Astrocyte (in vitro differentiated cells and primary cell): ENCODE data around the gene AUNIP. TPM values are rescaled to one million over a fixed set of nuclear protein-coding genes. Genes with fewer than 3 reads are reported as not detected.
A peak's percentile ranks its signal among the peaks of the same experiment; 100 is the strongest.

Source experiments
- DNase-seq: peaks from one replicate; pipeline ENCODE4 v3.0.0-alpha.2; 2010; ENCODE audit warnings: low read depth
- FAIRE-seq: peaks from 2 replicates; lab custom pipeline; 2011; peaks lifted over from hg19 to GRCh38; lab: Jason Lieb, UNC
- H2AFZ ChIP-seq: 2 replicates; pipeline ENCODE4 v1.6.0; 2012; ENCODE audit warnings: low read depth, low read length, inconsistent platforms
- H3K27ac ChIP-seq: 2 replicates; pipeline ENCODE4 v1.5.1; 2011; ENCODE audit warnings: low read depth, low read length, inconsistent platforms
- H3K27me3 ChIP-seq: 2 replicates; pipeline ENCODE4 v1.6.0; 2011; ENCODE audit warnings: low read length, inconsistent platforms; ENCODE audit not compliant: insufficient read depth
- H3K36me3 ChIP-seq: 2 replicates; pipeline ENCODE4 v1.5.1; 2011; ENCODE audit warnings: low read length, inconsistent platforms; ENCODE audit not compliant: insufficient read depth
- H3K4me1 ChIP-seq: 2 replicates; pipeline ENCODE4 v1.5.1; 2011; ENCODE audit warnings: low read length, inconsistent platforms; ENCODE audit not compliant: insufficient read depth
- H3K4me2 ChIP-seq: 2 replicates; pipeline ENCODE4 v1.6.0; 2012; ENCODE audit warnings: low read length, inconsistent platforms
- H3K4me3 ChIP-seq: 2 replicates; pipeline ENCODE4 v1.5.1; 2011; ENCODE audit warnings: low read depth, mild to moderate bottlenecking, low read length, inconsistent platforms; ENCODE audit not compliant: insufficient read depth
- H3K79me2 ChIP-seq: 2 replicates; pipeline ENCODE4 v1.6.0; 2012; ENCODE audit warnings: mild to moderate bottlenecking, low read length, inconsistent platforms; ENCODE audit not compliant: insufficient read depth
- H3K9ac ChIP-seq: 2 replicates; pipeline ENCODE4 v1.6.0; 2012; ENCODE audit warnings: mild to moderate bottlenecking, low read length, inconsistent platforms
- H3K9me3 ChIP-seq: 2 replicates; pipeline ENCODE4 v1.5.1; 2012; ENCODE audit warnings: low read depth, mild to moderate bottlenecking, low read length, inconsistent platforms; ENCODE audit not compliant: insufficient read depth
- H4K20me1 ChIP-seq: 2 replicates; pipeline ENCODE4 v1.6.0; 2012; ENCODE audit warnings: low read length, inconsistent platforms; ENCODE audit not compliant: insufficient read depth
- H3K27ac Mint-ChIP-seq: one replicate; pipeline ENCODE4 v1.8.0; 2021; ENCODE audit warnings: mild to moderate bottlenecking, mixed read lengths; ENCODE audit not compliant: unreplicated experiment
- H3K27me3 Mint-ChIP-seq: one replicate; pipeline ENCODE4 v1.8.0; 2021; ENCODE audit warnings: low read depth, mixed read lengths; ENCODE audit not compliant: unreplicated experiment
- H3K36me3 Mint-ChIP-seq: one replicate; pipeline ENCODE4 v1.8.0; 2021; ENCODE audit warnings: low read depth, mixed read lengths; ENCODE audit not compliant: unreplicated experiment
- H3K4me1 Mint-ChIP-seq: one replicate; pipeline ENCODE4 v1.8.0; 2021; ENCODE audit warnings: low read depth, mixed read lengths; ENCODE audit not compliant: unreplicated experiment
- H3K4me3 Mint-ChIP-seq: one replicate; pipeline ENCODE4 v1.8.0; 2021; ENCODE audit warnings: mild to moderate bottlenecking, moderate library complexity, mixed read lengths; ENCODE audit not compliant: unreplicated experiment
- H3K9me3 Mint-ChIP-seq: one replicate; pipeline ENCODE4 v1.8.0; 2021; ENCODE audit warnings: mild to moderate bottlenecking, mixed read lengths; ENCODE audit not compliant: unreplicated experiment
- EZH2 ChIP-seq: IDR thresholded peaks from 2 replicates; pipeline ENCODE4 v1.6.1; 2012; ENCODE audit warnings: mild to moderate bottlenecking, low read length, inconsistent platforms; ENCODE audit not compliant: insufficient read depth
- total RNA-seq: library from RNA; stranded (reverse); gene quantifications from 2 replicates; pipeline ENCODE4 v1.2.1, GENCODE V29; 2021
- TF ChIP-seq, protein P1 (sequence below): IDR thresholded peaks from 2 replicates; pipeline ENCODE4 v1.5.1; 2011; ENCODE audit warnings: low read depth, mild to moderate bottlenecking, inconsistent platforms, low read length, moderate library complexity; ENCODE audit not compliant: insufficient read depth

AUNIP gene
- total RNA-seq, 1 donor from 2014 or later, result 2.1 TPM

DNA sequence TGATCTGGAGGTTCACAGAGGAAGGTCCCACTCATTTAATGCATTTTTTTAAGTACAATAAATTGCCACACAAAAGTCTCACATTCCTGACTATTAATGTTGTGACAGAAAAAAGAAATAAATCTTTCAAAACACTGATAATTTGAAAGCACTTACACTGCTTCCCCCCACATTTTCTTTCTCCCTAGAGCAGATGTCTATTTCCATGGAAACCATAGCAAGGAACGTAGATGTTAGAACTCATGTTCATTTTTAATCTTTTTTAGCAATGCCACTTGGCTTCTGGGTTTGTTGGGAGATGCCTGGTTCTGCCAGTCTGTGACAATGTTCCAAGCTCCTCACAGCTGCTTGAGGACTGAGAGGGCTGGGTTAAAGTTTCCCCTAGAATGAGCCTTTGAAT lies 48.9 kb upstream of the AUNIP start:
- Mint-ChIP-seq H3K27me3 (peaks cover 1% of the 10 kb centered on the region), H3K27ac (no peak overlapping the region), H3K4me3 (no peak overlapping the region), H3K4me1 (peaks cover 15% of the 10 kb centered on the region), H3K36me3 (no peaks in the 10 kb centered on the region), H3K9me3 (no peaks in the 10 kb centered on the region)
- Histone ChIP-seq H3K4me2 (no peak overlapping the region), H3K4me3 (no peak overlapping the region), H3K27ac (no peak overlapping the region), H3K79me2 (peaks cover 21% of the 10 kb centered on the region), H3K9ac (no peak overlapping the region), H3K36me3 (no peaks in the 10 kb centered on the region), H3K4me1 (peaks cover 28% of the 10 kb centered on the region), H3K9me3 (no peaks in the 10 kb centered on the region), H2AFZ (no peak overlapping the region), H3K27me3 (no peaks in the 10 kb centered on the region), H4K20me1 (peaks cover 4% of the 10 kb centered on the region)
- DNase-seq (no peak), FAIRE-seq (no peak)
- TF ChIP-seq, protein P1, sequence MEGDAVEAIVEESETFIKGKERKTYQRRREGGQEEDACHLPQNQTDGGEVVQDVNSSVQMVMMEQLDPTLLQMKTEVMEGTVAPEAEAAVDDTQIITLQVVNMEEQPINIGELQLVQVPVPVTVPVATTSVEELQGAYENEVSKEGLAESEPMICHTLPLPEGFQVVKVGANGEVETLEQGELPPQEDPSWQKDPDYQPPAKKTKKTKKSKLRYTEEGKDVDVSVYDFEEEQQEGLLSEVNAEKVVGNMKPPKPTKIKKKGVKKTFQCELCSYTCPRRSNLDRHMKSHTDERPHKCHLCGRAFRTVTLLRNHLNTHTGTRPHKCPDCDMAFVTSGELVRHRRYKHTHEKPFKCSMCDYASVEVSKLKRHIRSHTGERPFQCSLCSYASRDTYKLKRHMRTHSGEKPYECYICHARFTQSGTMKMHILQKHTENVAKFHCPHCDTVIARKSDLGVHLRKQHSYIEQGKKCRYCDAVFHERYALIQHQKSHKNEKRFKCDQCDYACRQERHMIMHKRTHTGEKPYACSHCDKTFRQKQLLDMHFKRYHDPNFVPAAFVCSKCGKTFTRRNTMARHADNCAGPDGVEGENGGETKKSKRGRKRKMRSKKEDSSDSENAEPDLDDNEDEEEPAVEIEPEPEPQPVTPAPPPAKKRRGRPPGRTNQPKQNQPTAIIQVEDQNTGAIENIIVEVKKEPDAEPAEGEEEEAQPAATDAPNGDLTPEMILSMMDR, result no peak
- no peak for TF ChIP-seq EZH2

GRCh38 chr1:25907601-25908000 lies 48.3 kb upstream of the AUNIP start:
- peaks cover 17% of the 10 kb centered on the region for H3K4me1 Mint-ChIP-seq
- no peak overlapping the region for H2AFZ ChIP-seq
- peaks cover 27% of the 10 kb centered on the region for H3K4me1 ChIP-seq
- H3K27ac Mint-ChIP-seq, result no peak overlapping the region
- peak overlapping the region; percentile 61 for H3K4me3 Mint-ChIP-seq
- H3K9ac ChIP-seq, result no peak overlapping the region
- H3K4me2 ChIP-seq, result no peak overlapping the region
- H3K9me3 ChIP-seq, result no peaks in the 10 kb centered on the region
- TF ChIP-seq, protein P1, result no peak
- no peak for TF ChIP-seq EZH2
- FAIRE-seq (no peak), DNase-seq (no peak)
- no peaks in the 10 kb centered on the region for H3K27me3 ChIP-seq
- peaks cover 27% of the 10 kb centered on the region for H3K79me2 ChIP-seq
- H3K27ac ChIP-seq, result no peak overlapping the region
- H3K9me3 Mint-ChIP-seq, result no peaks in the 10 kb centered on the region
- H3K4me3 ChIP-seq, result no peak overlapping the region
- H3K27me3 Mint-ChIP-seq, result peaks cover 1% of the 10 kb centered on the region
- H4K20me1 ChIP-seq, result peaks cover 5% of the 10 kb centered on the region
- peaks cover 3% of the 10 kb centered on the region for H3K36me3 ChIP-seq
- H3K36me3 Mint-ChIP-seq, result peaks cover 2% of the 10 kb centered on the region

DNA sequence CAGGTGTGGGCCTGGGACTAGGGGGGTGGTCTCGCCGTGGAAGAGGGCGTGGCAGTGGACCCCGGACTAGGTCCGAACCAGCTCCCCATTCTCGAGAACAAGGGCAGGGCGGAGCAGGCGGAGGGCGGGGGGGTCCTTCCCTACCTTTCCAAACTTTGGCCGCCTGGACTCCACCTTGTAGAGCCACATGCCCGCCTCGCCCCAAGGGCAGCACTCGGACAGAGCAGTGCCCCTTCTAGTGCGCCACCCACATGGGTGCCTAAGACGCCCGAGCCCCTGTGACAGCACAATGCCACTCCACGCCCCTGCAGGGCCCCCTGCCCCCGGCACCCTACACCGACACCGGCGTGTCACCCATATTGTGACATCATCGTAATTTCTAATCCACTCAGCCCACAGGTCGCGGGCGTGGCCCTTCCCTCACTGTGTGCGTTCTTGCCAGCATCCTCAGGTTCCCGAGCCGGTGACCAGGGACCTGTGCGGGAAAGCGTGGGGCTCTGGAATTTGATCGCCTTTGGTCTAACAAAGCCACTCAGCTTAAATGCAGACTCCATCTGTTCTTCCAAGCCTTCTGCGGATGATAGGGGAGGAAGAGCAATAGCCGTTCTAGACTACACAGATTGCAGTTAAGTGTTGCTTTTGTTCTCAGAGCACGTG lies 47.5 kb upstream of the AUNIP start:
- Histone ChIP-seq H3K9me3 (no peaks in the 10 kb centered on the region), H3K79me2 (peaks cover 35% of the 10 kb centered on the region), H3K36me3 (peaks cover 11% of the 10 kb centered on the region), H2AFZ (peak overlapping the region; percentile 76), H3K9ac (peak overlapping the region; percentile 91), H3K4me1 (peaks cover 19% of the 10 kb centered on the region), H4K20me1 (peaks cover 8% of the 10 kb centered on the region), H3K27ac (no peak overlapping the region), H3K4me3 (peak overlapping the region; percentile 65), H3K4me2 (peak overlapping the region; percentile 90), H3K27me3 (no peaks in the 10 kb centered on the region)
- peaks cover 2% of the 10 kb centered on the region for H3K36me3 Mint-ChIP-seq
- peaks cover 8% of the 10 kb centered on the region for H3K4me1 Mint-ChIP-seq
- FAIRE-seq, result no peak
- TF ChIP-seq EZH2, result no peak
- TF ChIP-seq, protein P1, result no peak
- peak overlapping the region; percentile 35 for H3K27ac Mint-ChIP-seq
- H3K4me3 Mint-ChIP-seq, result peak overlapping the region; percentile 61
- no peaks in the 10 kb centered on the region for H3K9me3 Mint-ChIP-seq
- H3K27me3 Mint-ChIP-seq, result peaks cover 1% of the 10 kb centered on the region
- no peak for DNase-seq
